Measurements from ENCODE around the gene FOXP1. TPM values are rescaled to one million over a fixed set of nuclear protein-coding genes. Genes with fewer than 3 reads are reported as not detected.

The FOXP1 gene
- total RNA-seq, 1 donor from 2014 or later = 128 TPM

GRCh38 chr3:71407823-71408222, 175.7 kb downstream of the FOXP1 start:
- no peak for DNase-seq (ENCODE audit: extremely low spot score in 2 of 2)
- Histone ChIP-seq H3K4me1 (no peaks in the 10 kb centered on the region), H3K36me3 (no peaks in the 10 kb centered on the region), H3K27ac (no peak overlapping the region), H3K9me3 (no peaks in the 10 kb centered on the region), H3K4me3 (no peak overlapping the region), H3K27me3 (no peaks in the 10 kb centered on the region)
- TF ChIP-seq POLR2A (IDR thresholded peaks at IDR 0.05) (no peak), POLR2AphosphoS5 (IDR thresholded peaks at IDR 0.05; ENCODE audit: insufficient read depth in 1 of 2, low read depth in 1 of 2) (no peak)
- TF ChIP-seq, protein P1, sequence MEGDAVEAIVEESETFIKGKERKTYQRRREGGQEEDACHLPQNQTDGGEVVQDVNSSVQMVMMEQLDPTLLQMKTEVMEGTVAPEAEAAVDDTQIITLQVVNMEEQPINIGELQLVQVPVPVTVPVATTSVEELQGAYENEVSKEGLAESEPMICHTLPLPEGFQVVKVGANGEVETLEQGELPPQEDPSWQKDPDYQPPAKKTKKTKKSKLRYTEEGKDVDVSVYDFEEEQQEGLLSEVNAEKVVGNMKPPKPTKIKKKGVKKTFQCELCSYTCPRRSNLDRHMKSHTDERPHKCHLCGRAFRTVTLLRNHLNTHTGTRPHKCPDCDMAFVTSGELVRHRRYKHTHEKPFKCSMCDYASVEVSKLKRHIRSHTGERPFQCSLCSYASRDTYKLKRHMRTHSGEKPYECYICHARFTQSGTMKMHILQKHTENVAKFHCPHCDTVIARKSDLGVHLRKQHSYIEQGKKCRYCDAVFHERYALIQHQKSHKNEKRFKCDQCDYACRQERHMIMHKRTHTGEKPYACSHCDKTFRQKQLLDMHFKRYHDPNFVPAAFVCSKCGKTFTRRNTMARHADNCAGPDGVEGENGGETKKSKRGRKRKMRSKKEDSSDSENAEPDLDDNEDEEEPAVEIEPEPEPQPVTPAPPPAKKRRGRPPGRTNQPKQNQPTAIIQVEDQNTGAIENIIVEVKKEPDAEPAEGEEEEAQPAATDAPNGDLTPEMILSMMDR (IDR thresholded peaks at IDR 0.05) = no peak
- intact Hi-C loops (cut with DNase I) = no loop called here

- no peak overlapping the region for H3K4me3 ChIP-seq
- H3K27me3 ChIP-seq = no peaks in the 10 kb centered on the region
- intact Hi-C loops (cut with DNase I) = no loop called here
- DNase-seq (ENCODE audit: extremely low spot score in 2 of 2) = no peak
- H3K4me1 ChIP-seq = no peaks in the 10 kb centered on the region
- no peaks in the 10 kb centered on the region for H3K9me3 ChIP-seq
- H3K36me3 ChIP-seq = no peaks in the 10 kb centered on the region
- H3K27ac ChIP-seq = no peak overlapping the region
- TF ChIP-seq, protein P1 (IDR thresholded peaks at IDR 0.05) = no peak
- no peak for TF ChIP-seq POLR2AphosphoS5 (IDR thresholded peaks at IDR 0.05; ENCODE audit: insufficient read depth in 1 of 2, low read depth in 1 of 2)
- TF ChIP-seq POLR2A (IDR thresholded peaks at IDR 0.05) = no peak
These were observed 176.3 kb downstream of the FOXP1 start for GRCh38 chr3:71406972-71407810.

GRCh38 chr3:71402911-71403310, 180.6 kb downstream of the FOXP1 start:
- Histone ChIP-seq H3K27ac (no peak overlapping the region), H3K27me3 (no peaks in the 10 kb centered on the region), H3K36me3 (no peaks in the 10 kb centered on the region), H3K9me3 (no peaks in the 10 kb centered on the region), H3K4me3 (no peak overlapping the region), H3K4me1 (peaks cover 5% of the 10 kb centered on the region)
- intact Hi-C loops (cut with DNase I) = no loop called here
- no peak for DNase-seq (ENCODE audit: extremely low spot score in 2 of 2)
- TF ChIP-seq, protein P1 (IDR thresholded peaks at IDR 0.05) = no peak
- TF ChIP-seq POLR2A (IDR thresholded peaks at IDR 0.05) (no peak), POLR2AphosphoS5 (IDR thresholded peaks at IDR 0.05; ENCODE audit: insufficient read depth in 1 of 2, low read depth in 1 of 2) (no peak)

- Histone ChIP-seq H3K27ac (no peak overlapping the region), H3K36me3 (no peaks in the 10 kb centered on the region), H3K9me3 (no peaks in the 10 kb centered on the region), H3K27me3 (no peaks in the 10 kb centered on the region), H3K4me3 (no peak overlapping the region), H3K4me1 (peaks cover 5% of the 10 kb centered on the region)
- no peak for DNase-seq (ENCODE audit: extremely low spot score in 2 of 2)
- intact Hi-C loops (cut with DNase I) = no loop called here
- TF ChIP-seq POLR2A (IDR thresholded peaks at IDR 0.05) (no peak), POLR2AphosphoS5 (IDR thresholded peaks at IDR 0.05; ENCODE audit: insufficient read depth in 1 of 2, low read depth in 1 of 2) (no peak)
- TF ChIP-seq, protein P1 (IDR thresholded peaks at IDR 0.05) = no peak
These were observed 181.2 kb downstream of the FOXP1 start for GRCh38 chr3:71402280-71402679.

DNA sequence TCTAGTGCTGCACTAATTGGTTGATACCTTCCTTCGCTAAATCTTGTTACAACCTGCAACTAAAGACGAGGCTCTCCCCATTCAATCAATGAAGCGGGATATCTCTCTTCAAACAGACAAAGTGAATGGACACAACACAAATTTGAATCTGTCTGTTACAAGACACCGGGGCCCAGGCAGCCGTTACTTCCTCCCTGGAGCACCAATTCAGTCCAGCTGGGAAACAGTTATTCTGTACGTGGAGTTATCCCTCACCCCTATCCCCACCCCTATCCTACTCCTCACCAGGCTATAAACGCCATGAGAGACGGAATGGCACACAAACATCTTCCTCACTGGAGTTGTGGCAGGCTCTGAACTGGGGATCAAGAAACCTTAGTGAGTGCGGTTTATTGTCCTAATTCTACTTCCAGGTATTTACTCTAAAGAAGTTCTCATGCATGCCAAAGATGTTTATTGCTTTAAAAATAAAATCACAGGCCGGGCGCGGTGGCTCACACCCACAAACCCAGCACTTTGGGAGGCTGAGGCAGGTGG, 181.8 kb downstream of the FOXP1 start:
- H3K27ac ChIP-seq = no peak overlapping the region
- no peak for DNase-seq (ENCODE audit: extremely low spot score in 2 of 2)
- no peak for TF ChIP-seq POLR2AphosphoS5 (IDR thresholded peaks at IDR 0.05; ENCODE audit: insufficient read depth in 1 of 2, low read depth in 1 of 2)
- TF ChIP-seq, protein P1 (IDR thresholded peaks at IDR 0.05) = no peak
- no peaks in the 10 kb centered on the region for H3K36me3 ChIP-seq
- peaks cover 5% of the 10 kb centered on the region for H3K4me1 ChIP-seq
- H3K27me3 ChIP-seq = no peaks in the 10 kb centered on the region
- no peaks in the 10 kb centered on the region for H3K9me3 ChIP-seq
- intact Hi-C loops (cut with DNase I) = no loop called here
- no peak overlapping the region for H3K4me3 ChIP-seq
